Tibial nerve (tissue), 4 donors: Measurements from ENCODE around the gene TTC23.

Experiments
- CTCF ChIP-seq, 5 experiments: fragments of 200-600 bp in 3 of 5; fragments of 450-650 bp in 2 of 5; sonication (generic) in 3 of 5; IDR thresholded peaks; one replicate each; pipeline ENCODE4 v1.5.1; 2016 to 2019; ENCODE audit warnings: antibody characterized with exemption in 5 of 5, mild to moderate bottlenecking in 3 of 5, moderate library complexity in 2 of 5
- EP300 ChIP-seq, 2 donors: sonication (generic); formaldehyde crosslinking; IDR thresholded peaks; one replicate each; pipeline ENCODE4 v1.6.1; 2017; ENCODE audit warnings: antibody characterized with exemption in 2 of 2, mild to moderate bottlenecking in 1 of 2
- POLR2A ChIP-seq, 2 donors: fragments of 450-650 bp; IDR thresholded peaks; one replicate each; pipeline ENCODE4 v1.6.1; 2017; ENCODE audit warnings: antibody characterized with exemption in 2 of 2, mild to moderate bottlenecking in 2 of 2, moderate library complexity in 2 of 2

DNA sequence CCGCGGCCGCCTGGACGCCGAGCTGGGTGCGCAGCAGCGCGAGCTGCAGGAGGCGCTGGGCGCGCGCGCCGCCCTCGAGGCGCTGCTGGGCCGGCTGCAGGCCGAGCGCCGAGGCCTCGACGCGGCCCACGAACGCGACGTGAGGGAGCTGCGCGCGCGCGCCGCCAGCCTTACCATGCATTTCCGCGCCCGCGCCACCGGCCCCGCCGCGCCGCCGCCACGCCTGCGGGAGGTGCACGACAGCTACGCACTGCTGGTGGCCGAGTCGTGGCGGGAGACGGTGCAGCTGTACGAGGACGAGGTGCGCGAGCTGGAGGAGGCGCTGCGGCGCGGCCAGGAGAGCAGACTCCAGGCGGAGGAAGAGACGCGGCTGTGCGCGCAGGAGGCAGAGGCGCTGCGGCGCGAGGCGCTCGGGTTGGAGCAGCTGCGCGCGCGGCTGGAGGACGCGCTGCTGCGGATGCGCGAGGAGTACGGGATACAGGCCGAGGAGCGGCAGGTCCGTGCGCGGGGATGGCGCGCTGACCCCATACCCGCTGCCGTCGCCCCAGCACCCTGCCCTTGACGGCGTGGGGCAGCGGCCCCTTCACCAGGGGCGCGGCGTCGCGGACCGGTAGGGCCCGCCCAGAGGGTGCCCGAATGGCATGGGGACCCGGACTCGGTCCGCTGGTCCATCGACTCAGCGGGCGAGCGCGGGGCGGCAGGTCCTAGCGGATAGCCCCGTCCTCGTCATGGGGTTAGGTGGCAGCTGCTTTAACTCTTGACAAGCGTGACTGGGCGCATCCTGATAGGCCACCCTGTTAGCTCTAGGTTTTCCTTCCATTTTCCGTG, 143.7 kb downstream of the TTC23 start:
- TF ChIP-seq CTCF (IDR thresholded peaks at IDR 0.05) = no peak
- TF ChIP-seq POLR2A (IDR thresholded peaks at IDR 0.05) = no peak
- TF ChIP-seq EP300 (IDR thresholded peaks at IDR 0.05) = no peak
